Globus pallidus (tissue), 1 donor: ENCODE results near the gene EHMT1.

ENCODE experiments used
- DNase-seq: peaks from one replicate; pipeline ENCODE4 v3.0.0-alpha.2; 2015; ENCODE audit warnings: low spot score

The EHMT1 gene

GRCh38 chr9:137673886-137674285, 55.1 kb downstream of the EHMT1 start:
- no peak for DNase-seq

- no peak for DNase-seq
Measured at GRCh38 chr9:137674307-137674975, 55.6 kb downstream of the EHMT1 start.

DNA sequence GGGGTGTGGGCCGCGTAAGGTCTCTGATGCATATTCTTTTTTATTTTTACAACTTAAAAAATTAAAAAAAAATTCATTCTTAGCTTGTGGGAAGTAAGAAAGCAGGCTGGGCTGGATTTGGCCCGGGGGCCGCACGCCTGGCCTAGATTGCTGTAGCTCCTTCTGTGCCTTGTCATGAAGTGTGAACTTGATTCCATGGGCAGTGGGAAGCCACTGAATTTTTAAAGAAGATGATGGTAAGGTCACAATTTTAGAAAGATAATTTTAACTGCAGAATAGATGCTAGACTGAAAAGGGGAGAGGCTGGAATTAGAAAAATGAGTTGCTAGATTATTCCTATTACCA, 56.1 kb downstream of the EHMT1 start:
- no peak for DNase-seq

DNA sequence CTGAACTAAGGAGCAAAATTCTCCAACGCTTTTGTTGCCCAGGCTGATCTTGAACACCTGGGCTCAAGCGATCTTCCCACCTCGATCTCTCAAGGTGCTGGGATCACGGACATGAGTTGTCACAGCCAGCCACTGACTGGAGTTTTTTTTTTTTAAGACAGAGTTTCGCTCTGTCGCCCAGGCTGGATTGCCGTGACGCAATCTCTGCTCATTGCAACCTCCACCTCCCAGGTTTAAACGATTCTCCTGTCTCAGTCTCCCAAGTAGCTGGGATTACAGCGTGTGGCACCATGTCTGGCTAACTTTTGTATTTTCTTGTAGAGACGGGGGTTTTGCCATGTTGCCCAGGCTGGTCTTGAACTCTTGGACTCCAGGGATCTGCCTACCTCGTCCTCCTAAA, 58.2 kb downstream of the EHMT1 start:
- DNase-seq = no peak

GRCh38 chr9:137678202-137678601, 59.4 kb downstream of the EHMT1 start:
- DNase-seq = no peak

DNA sequence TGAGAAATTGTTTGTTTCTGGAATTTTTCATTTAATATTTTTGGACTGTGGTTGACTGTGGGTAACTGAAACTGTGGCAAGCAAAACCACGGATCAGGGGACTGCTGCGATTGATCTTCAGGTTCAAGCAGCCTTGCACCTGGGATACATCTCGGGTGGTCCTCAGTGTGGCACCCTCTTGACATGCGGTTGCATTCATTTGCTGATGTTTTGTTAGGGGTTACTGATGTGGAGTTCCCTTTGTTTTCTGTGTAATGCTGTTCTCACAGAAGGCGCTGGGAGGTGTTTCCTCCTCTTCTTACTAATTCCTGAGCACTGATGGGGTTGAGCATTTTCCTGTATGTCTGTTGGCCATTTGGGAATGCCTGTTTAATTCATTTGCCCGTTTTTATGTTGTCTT, 60.4 kb downstream of the EHMT1 start:
- DNase-seq = no peak

- no peak for DNase-seq
Measured at GRCh38 chr9:137679695-137680305, 61.0 kb downstream of the EHMT1 start.

- no peak for DNase-seq
Measured at GRCh38 chr9:137680444-137681358, 61.9 kb downstream of the EHMT1 start.

DNA sequence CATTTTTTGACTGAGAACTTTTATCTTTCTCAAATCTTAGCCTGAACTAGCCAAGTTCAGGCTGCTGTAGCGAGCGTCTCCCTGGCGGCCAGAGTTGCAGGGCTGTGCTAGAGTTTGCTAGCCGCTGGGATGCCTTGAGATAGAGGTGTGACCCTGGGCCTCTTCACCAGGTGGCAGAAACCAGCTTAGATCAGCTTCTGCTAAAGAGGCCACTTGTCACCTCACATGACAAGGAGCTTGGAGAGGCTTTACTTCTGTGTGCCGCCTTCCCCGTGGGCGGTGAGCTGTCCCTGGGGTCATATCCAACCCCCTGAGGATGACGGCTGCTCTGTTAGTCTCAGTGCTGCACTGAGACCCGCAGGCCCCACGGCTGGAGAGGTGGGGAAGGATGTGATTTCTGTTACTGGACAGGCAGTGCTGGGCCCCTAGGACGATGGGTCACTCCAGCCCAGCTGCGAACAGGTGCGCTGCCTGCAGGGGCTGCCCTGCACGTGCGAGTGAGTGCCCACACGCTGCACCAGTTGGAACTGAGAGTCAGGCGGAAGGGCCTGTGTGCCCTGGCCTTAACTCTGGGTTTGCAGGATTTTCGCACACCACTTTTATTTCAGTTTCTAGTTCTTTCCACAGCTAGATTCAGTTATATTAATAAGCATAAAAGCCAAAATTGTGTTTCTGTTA, 63.8 kb downstream of the EHMT1 start:
- no peak for DNase-seq

DNA sequence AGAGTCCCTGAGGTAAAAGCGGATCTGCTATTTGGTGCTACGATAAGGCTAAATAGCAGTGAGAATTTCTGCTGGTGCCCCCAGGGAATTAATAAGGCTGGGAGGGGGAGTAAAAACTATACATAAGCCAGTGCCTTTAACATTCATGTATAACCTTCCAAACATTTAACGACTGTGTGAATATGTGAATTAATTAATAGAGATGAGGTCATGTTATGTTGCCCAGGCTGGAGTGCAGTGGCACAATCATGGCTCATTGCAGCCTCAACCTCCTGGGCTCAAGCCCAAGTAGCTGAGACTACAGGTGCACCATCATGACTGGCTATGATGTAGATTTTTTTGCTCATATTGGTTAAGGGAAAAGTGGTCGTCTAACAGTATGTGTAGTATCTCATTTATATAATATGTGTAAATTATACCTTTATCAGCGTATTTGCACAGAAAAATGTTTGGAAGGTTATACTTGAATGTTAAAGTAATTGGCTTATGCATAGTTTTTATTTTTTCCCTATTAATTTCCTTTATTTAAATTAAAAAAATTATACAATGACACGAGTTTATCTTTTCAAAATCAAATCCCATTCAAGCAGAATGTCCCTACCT, 64.6 kb downstream of the EHMT1 start:
- DNase-seq = no peak

GRCh38 chr9:137685035-137685740, 66.4 kb downstream of the EHMT1 start:
- DNase-seq = no peak

DNA sequence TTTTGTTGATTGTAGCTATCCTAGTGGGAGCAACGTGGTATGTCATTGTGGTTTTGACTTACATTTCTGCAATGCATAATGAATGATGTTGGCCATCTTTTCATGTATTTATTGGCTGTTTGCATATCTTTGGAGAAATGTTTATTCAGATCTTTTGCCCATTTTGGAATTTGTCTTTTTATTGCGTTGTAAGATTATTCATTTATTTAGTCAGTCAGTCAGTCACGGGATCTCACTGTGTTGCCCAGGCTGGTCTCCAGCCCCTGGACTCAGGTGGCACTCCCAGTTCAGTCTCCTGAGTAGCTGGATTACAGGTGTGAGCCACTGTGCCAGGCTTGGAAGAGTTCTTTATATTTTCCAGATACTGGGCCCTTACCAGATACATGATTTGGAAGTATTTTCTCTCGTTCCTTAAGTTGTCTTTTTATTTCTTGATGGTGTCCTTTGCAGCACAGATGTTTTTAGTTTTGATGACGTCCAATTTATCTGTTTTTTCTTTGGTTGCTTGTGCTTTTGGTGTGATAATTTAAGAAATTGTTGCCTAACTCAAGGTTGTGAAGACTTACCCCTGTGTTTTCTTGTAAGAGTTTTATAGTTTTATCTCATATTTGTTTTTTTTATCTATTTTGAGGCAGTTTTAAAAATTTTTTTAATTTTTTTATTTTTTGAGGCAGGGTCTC, 67.1 kb downstream of the EHMT1 start:
- DNase-seq = no peak

GRCh38 chr9:137688261-137688660, 69.5 kb downstream of the EHMT1 start:
- DNase-seq = no peak

- peak; percentile 35 for DNase-seq
Measured at GRCh38 chr9:137688725-137689124, 69.9 kb downstream of the EHMT1 start.

GRCh38 chr9:137689745-137690529, 71.1 kb downstream of the EHMT1 start:
- DNase-seq = no peak

- no peak for DNase-seq
Measured at GRCh38 chr9:137690930-137691645, 72.3 kb downstream of the EHMT1 start.

DNA sequence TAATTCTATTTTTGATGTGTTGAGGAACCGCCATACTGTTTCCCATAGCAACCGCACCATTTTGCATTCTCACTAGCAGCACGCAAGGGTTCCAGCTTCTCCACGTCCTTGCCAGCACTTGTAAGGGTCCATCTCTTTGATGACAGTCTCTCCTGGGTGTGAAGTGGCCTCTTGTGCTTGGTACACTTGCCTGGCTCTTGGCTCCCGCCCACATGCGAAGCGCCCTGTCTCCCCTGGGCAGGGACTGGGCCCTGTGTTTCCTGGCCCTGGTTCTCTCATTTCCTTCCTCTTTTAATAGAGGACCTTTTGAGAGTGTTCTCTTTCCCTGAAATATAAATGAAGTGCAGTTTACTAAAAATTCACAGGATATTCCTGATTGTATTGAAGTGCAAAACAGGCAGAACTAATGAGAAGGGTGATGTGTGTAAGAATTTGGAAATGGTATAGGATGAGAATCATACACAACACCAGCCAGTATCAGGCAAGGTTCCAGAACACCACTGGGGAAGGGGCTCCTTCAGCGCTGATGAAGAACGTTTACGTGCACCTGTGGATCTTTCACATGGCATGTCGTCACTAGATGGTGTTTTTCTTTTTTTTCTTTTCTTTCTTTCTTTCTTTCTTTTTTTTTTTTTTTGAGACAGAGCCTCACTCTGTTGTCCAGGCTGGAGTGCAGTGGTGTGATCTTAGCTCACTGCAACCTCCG, 73.0 kb downstream of the EHMT1 start:
- DNase-seq = peak; percentile 60

GRCh38 chr9:137694236-137694959, 75.6 kb downstream of the EHMT1 start:
- no peak for DNase-seq
